ENCODE results near the gene CAPN5. TPM values are rescaled to one million over a fixed set of nuclear protein-coding genes. Genes with fewer than 3 reads are reported as not detected.

CAPN5 gene
- total and polyA plus RNA-seq, 2 of the 13 experiments (the other 11 are each of a cell fraction or from before 2014, with no cell fraction given), result 0.27 to 1.2 TPM

DNA sequence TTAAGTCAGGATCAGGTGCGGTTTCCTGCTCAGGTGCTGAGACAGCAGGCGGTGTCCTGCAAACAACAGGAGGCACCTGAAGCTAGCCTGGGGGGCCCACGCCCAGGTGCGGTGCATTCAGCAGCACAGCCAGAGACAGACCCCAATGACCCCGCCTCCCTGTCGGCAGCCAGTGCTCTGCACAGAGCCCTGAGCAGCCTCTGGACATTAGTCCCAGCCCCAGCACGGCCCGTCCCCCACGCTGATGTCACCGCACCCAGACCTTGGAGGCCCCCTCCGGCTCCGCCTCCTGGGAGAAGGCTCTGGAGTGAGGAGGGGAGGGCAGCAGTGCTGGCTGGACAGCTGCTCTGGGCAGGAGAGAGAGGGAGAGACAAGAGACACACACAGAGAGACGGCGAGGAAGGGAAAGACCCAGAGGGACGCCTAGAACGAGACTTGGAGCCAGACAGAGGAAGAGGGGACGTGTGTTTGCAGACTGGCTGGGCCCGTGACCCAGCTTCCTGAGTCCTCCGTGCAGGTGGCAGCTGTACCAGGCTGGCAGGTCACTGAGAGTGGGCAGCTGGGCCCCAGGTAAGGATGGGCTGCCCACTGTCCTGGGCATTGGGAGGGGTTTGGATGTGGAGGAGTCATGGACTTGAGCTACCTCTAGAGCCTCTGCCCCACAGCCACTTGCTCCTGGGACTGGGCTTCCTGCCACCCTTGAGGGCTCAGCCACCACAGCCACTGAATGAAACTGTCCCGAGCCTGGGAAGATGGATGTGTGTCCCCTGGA, 61.3 kb downstream of the CAPN5 start, which contains the start of gene MYO7A (continued):
- TF ChIP-seq, protein P1, sequence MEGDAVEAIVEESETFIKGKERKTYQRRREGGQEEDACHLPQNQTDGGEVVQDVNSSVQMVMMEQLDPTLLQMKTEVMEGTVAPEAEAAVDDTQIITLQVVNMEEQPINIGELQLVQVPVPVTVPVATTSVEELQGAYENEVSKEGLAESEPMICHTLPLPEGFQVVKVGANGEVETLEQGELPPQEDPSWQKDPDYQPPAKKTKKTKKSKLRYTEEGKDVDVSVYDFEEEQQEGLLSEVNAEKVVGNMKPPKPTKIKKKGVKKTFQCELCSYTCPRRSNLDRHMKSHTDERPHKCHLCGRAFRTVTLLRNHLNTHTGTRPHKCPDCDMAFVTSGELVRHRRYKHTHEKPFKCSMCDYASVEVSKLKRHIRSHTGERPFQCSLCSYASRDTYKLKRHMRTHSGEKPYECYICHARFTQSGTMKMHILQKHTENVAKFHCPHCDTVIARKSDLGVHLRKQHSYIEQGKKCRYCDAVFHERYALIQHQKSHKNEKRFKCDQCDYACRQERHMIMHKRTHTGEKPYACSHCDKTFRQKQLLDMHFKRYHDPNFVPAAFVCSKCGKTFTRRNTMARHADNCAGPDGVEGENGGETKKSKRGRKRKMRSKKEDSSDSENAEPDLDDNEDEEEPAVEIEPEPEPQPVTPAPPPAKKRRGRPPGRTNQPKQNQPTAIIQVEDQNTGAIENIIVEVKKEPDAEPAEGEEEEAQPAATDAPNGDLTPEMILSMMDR (CRISPR knock-in tag; IDR thresholded peaks at IDR 0.05), result peak; percentile 29; the same call in 1 of the 2 replicates
- no peak for TF ChIP-seq ZSCAN30 (CRISPR knock-in tag; IDR thresholded peaks at IDR 0.05)
- no peak; the same call in 1 of the 2 replicates for TF ChIP-seq CBX5 (CRISPR knock-in tag; IDR thresholded peaks at IDR 0.05; ENCODE audit: borderline replicate concordance)
- TF ChIP-seq HDAC6 (IDR thresholded peaks at IDR 0.05; ENCODE audit: low read depth, low read length), result no peak
- TF ChIP-seq MTF2 (CRISPR knock-in tag; IDR thresholded peaks at IDR 0.05; ENCODE audit: borderline replicate concordance), result no peak
- no peak for TF ChIP-seq MLLT10 (CRISPR knock-in tag; IDR thresholded peaks at IDR 0.05)
- TF ChIP-seq FOXP1 (IDR thresholded peaks at IDR 0.05), result no peak
- 0 out of 2 replicates have a peak, but pooled peaks have one; percentile 39 for TF ChIP-seq FOXP1 (CRISPR knock-in tag; IDR thresholded peaks at IDR 0.05)
- TF ChIP-seq ZNF101 (CRISPR knock-in tag; IDR thresholded peaks at IDR 0.05; ENCODE audit: borderline replicate concordance, low read depth), result no peak
- TF ChIP-seq, protein P2, sequence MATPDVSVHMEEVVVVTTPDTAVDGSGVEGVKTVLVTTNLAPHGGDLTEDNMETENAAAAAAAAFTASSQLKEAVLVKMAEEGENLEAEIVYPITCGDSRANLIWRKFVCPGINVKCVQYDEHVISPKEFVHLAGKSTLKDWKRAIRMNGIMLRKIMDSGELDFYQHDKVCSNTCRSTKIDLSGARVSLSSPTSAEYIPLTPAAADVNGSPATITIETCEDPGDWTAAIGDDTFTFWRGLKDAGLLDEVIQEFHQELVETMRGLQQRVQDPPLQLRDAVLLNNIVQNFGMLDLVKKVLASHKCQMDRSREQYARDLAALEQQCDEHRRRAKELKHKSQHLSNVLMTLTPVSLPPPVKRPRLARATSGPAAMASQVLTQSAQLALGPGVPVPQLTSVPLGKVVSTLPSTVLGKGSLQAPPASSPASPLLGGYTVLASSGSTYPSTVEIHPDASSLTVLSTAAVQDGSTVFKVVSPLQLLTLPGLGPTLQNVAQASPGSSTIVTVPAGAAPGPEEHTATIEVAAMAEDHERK (CRISPR knock-in tag; IDR thresholded peaks at IDR 0.05; ENCODE audit: low read depth), result no peak
- TF ChIP-seq TRIM24 (CRISPR knock-in tag; IDR thresholded peaks at IDR 0.05), result no peak
- peak; percentile 25; the same call in 1 of the 2 replicates for TF ChIP-seq WIZ (CRISPR knock-in tag; IDR thresholded peaks at IDR 0.05)
- no peak for TF ChIP-seq KLF9 (CRISPR knock-in tag; IDR thresholded peaks at IDR 0.05; ENCODE audit: low read depth)
- TF ChIP-seq DR1 (CRISPR knock-in tag; IDR thresholded peaks at IDR 0.05), result peak; percentile 72
- no peak for TF ChIP-seq NONO (IDR thresholded peaks at IDR 0.05)
- TF ChIP-seq NONO (CRISPR knock-in tag; conservative IDR thresholded peaks at IDR 0.05), result no peak; the same call in 1 of the 2 replicates
- TF ChIP-seq, protein P3, sequence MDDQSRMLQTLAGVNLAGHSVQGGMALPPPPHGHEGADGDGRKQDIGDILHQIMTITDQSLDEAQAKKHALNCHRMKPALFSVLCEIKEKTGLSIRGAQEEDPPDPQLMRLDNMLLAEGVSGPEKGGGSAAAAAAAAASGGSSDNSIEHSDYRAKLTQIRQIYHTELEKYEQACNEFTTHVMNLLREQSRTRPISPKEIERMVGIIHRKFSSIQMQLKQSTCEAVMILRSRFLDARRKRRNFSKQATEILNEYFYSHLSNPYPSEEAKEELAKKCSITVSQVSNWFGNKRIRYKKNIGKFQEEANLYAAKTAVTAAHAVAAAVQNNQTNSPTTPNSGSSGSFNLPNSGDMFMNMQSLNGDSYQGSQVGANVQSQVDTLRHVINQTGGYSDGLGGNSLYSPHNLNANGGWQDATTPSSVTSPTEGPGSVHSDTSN (CRISPR knock-in tag; IDR thresholded peaks at IDR 0.05; ENCODE audit: borderline replicate concordance), result no peak
- no peak for TF ChIP-seq TBP (CRISPR knock-in tag; IDR thresholded peaks at IDR 0.05)
- TF ChIP-seq, protein P4, sequence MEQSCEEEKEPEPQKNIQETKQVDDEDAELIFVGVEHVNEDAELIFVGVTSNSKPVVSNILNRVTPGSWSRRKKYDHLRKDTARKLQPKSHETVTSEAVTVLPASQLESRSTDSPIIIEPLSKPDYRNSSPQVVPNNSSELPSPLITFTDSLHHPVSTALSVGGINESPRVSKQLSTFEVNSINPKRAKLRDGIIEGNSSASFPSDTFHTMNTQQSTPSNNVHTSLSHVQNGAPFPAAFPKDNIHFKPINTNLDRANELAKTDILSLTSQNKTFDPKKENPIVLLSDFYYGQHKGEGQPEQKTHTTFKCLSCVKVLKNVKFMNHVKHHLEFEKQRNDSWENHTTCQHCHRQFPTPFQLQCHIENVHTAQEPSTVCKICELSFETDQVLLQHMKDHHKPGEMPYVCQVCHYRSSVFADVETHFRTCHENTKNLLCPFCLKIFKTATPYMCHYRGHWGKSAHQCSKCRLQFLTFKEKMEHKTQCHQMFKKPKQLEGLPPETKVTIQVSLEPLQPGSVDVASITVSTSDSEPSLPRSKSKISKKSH (CRISPR knock-in tag; IDR thresholded peaks at IDR 0.05; ENCODE audit: borderline replicate concordance), result no peak
- 0 out of 3 replicates have a peak, but pooled peaks have one; percentile 26 for TF ChIP-seq MXI1 (IDR thresholded peaks at IDR 0.05; ENCODE audit: borderline replicate concordance, low read depth, low read length)
- TF ChIP-seq, protein P5, sequence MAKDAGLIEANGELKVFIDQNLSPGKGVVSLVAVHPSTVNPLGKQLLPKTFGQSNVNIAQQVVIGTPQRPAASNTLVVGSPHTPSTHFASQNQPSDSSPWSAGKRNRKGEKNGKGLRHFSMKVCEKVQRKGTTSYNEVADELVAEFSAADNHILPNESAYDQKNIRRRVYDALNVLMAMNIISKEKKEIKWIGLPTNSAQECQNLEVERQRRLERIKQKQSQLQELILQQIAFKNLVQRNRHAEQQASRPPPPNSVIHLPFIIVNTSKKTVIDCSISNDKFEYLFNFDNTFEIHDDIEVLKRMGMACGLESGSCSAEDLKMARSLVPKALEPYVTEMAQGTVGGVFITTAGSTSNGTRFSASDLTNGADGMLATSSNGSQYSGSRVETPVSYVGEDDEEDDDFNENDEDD (CRISPR knock-in tag; IDR thresholded peaks at IDR 0.05; ENCODE audit: borderline replicate concordance), result peak; percentile 33; the same call in 1 of the 2 replicates
- TF ChIP-seq ZNF556 (CRISPR knock-in tag; IDR thresholded peaks at IDR 0.05; ENCODE audit: borderline replicate concordance), result no peak
- TF ChIP-seq RAD51 (IDR thresholded peaks at IDR 0.05; ENCODE audit: borderline replicate concordance), result no peak

Measured in HepG2 (cell line).